Measurements from ENCODE around the gene GJA4. TPM values are rescaled to one million over a fixed set of nuclear protein-coding genes. Genes with fewer than 3 reads are reported as not detected.
"Not testable (repeated sequence)": the region's sequence is repeated elsewhere in the genome, so short reads cannot be mapped to it uniquely, and the experiment has no call there.

The GJA4 gene
- total RNA-seq, 1 experiment from 2014 or later: not detected

GRCh38 chr1:34768856-34769255, 23.9 kb upstream of the GJA4 start:
- DNase-seq (ENCODE audit: low read depth): peak; percentile 14

GRCh38 chr1:34770891-34771504, 21.8 kb upstream of the GJA4 start:
- no peak for DNase-seq (ENCODE audit: low read depth)

GRCh38 chr1:34771573-34772371, 21.0 kb upstream of the GJA4 start:
- DNase-seq (ENCODE audit: low read depth): no peak

- DNase-seq (ENCODE audit: low read depth): not testable (repeated sequence)
Observed at GRCh38 chr1:34773114-34773513, 19.7 kb upstream of the GJA4 start.

- no peak for DNase-seq (ENCODE audit: low read depth)
Observed at GRCh38 chr1:34774957-34775356, 17.8 kb upstream of the GJA4 start.

- no peak for DNase-seq (ENCODE audit: low read depth)
Observed at GRCh38 chr1:34776911-34777310, 15.9 kb upstream of the GJA4 start.

- DNase-seq (ENCODE audit: low read depth): no peak
Observed at GRCh38 chr1:34777519-34778321, 15.1 kb upstream of the GJA4 start.

- DNase-seq (ENCODE audit: low read depth): no peak
Observed at GRCh38 chr1:34778381-34778780, 14.4 kb upstream of the GJA4 start.

- DNase-seq (ENCODE audit: low read depth): no peak
Observed at GRCh38 chr1:34779005-34779404, 13.8 kb upstream of the GJA4 start.

GRCh38 chr1:34779526-34779925, 13.3 kb upstream of the GJA4 start:
- DNase-seq (ENCODE audit: low read depth): peak; percentile 35

- DNase-seq (ENCODE audit: low read depth): no peak
Observed at GRCh38 chr1:34779962-34780361, 12.8 kb upstream of the GJA4 start.

GRCh38 chr1:34780528-34780927, 12.3 kb upstream of the GJA4 start:
- no peak for DNase-seq (ENCODE audit: low read depth)

GRCh38 chr1:34781071-34781843, 11.5 kb upstream of the GJA4 start, which contains the start of gene GJB3:
GJB3 (plus strand) TSS chr1:34781214; CDS start chr1:34784763, 3,549 bp downstream.
- DNase-seq (ENCODE audit: low read depth): no peak

- no peak for DNase-seq (ENCODE audit: low read depth)
Observed at GRCh38 chr1:34781844-34782391, 10.9 kb upstream of the GJA4 start.

GRCh38 chr1:34784751-34785221, 8.0 kb upstream of the GJA4 start:
- DNase-seq (ENCODE audit: low read depth): no peak

- no peak for DNase-seq (ENCODE audit: low read depth)
Observed at GRCh38 chr1:34785231-34785874, 7.4 kb upstream of the GJA4 start.

- DNase-seq (ENCODE audit: low read depth): no peak
Observed at GRCh38 chr1:34785875-34786470, 6.8 kb upstream of the GJA4 start.

- peak; percentile 62 for DNase-seq (ENCODE audit: low read depth)
Observed at GRCh38 chr1:34786521-34787325, 6.1 kb upstream of the GJA4 start.
